ENCODE results near the gene DGKQ. TPM values are rescaled to one million over a fixed set of nuclear protein-coding genes. Genes with fewer than 3 reads are reported as not detected.

DGKQ gene
- total and polyA plus RNA-seq, 3 donors from 2014 or later = 10.8 to 22.7 (median 20.7) TPM

DNA sequence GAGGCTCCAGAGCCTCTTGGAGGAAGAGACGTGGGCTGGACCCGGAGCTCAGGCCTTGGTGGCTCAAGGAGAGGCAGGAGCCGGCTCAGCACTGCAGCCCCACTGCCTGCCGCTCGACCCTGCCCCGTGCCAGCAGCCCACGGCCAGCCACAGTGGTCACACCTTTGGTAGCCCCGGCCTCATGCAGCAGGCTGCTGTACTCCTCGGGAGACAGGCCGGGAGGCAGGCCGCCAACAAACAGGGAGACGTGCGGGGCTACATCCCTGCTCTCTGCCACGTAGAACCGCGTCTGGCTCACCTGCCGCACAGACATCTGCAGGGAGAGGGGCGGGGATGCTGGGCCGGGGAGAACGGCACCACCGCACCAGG is 7.6 kb downstream of the DGKQ start:
- H3K9me3 ChIP-seq = no peaks in the 10 kb centered on the region
- no peaks in the 10 kb centered on the region for H3K27me3 ChIP-seq
- 77 to 92% methylated on average over 4 to 21 of the region's 21 CpGs for WGBS, 2 donors
- no peak overlapping the region for H3K4me3 ChIP-seq
- intact Hi-C loops (cut with DNase I; ENCODE audit: low total_unique reads) = no loop called here
- TF ChIP-seq, protein P1, sequence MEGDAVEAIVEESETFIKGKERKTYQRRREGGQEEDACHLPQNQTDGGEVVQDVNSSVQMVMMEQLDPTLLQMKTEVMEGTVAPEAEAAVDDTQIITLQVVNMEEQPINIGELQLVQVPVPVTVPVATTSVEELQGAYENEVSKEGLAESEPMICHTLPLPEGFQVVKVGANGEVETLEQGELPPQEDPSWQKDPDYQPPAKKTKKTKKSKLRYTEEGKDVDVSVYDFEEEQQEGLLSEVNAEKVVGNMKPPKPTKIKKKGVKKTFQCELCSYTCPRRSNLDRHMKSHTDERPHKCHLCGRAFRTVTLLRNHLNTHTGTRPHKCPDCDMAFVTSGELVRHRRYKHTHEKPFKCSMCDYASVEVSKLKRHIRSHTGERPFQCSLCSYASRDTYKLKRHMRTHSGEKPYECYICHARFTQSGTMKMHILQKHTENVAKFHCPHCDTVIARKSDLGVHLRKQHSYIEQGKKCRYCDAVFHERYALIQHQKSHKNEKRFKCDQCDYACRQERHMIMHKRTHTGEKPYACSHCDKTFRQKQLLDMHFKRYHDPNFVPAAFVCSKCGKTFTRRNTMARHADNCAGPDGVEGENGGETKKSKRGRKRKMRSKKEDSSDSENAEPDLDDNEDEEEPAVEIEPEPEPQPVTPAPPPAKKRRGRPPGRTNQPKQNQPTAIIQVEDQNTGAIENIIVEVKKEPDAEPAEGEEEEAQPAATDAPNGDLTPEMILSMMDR (IDR thresholded peaks at IDR 0.05) = no peak
- TF ChIP-seq POLR2A (IDR thresholded peaks at IDR 0.05) = no peak
- H3K36me3 ChIP-seq (ENCODE audit: low read depth, missing control alignments) = no peaks in the 10 kb centered on the region
- no peak overlapping the region for H3K27ac ChIP-seq
- no peaks in the 10 kb centered on the region for H3K4me1 ChIP-seq
- no peak for DNase-seq

DNA sequence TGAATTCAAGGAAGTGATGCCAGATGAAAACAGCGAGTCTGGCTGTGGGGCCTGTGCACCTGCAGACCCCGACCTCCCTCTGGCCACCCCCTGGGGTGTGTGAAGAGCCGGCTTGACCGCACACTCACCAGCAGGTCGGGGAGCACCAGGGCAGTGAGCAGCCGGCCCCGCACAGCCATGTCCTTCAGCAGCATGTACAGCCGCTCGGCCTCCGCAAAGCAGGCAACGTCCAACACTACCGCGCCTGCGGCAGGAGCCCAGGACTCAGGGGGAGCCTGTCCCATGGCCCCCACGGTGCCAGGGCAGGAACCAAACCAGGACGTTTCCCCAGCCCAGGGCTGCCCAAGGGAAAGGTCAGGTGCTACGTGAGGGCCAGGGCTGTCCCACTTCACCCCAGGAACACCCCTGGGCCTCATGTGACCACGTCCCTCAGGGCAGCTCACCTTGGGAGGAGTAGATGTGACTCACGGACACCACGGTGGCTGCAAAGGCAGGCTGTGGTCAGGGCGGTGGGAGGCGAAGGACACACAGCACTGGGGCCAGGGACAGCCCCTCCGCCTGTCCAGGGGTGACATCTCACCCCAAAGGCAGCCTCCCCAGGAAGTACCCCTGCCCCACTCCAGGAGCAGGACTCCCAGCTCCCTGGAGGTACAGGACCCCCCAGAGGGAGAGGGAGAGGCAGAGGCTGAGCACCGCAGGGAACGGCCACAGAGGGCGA is 8.2 kb downstream of the DGKQ start:
- no peaks in the 10 kb centered on the region for H3K4me1 ChIP-seq
- DNase-seq = no peak
- intact Hi-C loops (cut with DNase I; ENCODE audit: low total_unique reads) = no loop called here
- H3K27me3 ChIP-seq = no peaks in the 10 kb centered on the region
- H3K9me3 ChIP-seq = no peaks in the 10 kb centered on the region
- no peak overlapping the region for H3K27ac ChIP-seq
- TF ChIP-seq, protein P1 (IDR thresholded peaks at IDR 0.05) = no peak
- TF ChIP-seq POLR2A (IDR thresholded peaks at IDR 0.05) = no peak
- WGBS, 2 donors = 94 to 95% methylated on average over 13 to 22 of the region's 26 CpGs
- H3K4me3 ChIP-seq = no peak overlapping the region
- no peaks in the 10 kb centered on the region for H3K36me3 ChIP-seq (ENCODE audit: low read depth, missing control alignments)

DNA sequence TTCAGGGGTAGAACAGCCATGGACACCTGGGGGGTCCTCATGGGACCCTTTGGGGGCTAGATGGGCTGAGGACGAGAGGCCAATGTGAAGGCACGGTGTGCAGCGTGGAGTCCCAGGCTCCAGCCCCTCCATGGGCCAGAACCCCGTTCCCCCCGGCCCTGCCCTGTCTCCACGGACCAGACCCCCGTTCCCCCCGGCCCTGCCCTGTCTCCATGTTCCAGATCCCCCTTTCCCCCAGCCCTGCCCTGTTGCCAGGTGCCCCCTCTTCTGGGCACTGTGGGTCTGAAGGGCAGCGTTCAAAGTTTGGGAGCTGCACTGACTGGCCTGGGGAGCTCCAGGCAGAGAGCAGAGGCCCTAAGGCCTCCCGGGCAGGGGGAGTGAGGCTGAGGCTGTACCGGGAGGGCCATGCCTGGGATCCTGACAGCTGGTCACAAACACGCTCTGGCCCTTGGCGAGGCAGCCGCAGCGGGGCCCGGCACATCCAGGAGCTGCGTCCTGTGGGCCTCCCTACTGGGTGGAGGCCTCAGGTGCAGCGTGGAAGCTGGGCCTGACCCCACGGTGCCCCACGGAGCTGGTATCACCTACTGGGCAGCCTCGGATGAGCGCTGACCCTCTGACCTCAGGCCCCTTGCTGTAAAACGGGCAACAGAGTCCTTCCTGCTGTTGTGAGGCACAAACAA is 8.9 kb downstream of the DGKQ start:
- Histone ChIP-seq H3K27ac (no peak overlapping the region), H3K36me3 (ENCODE audit: low read depth, missing control alignments) (no peaks in the 10 kb centered on the region), H3K4me1 (no peaks in the 10 kb centered on the region), H3K27me3 (no peaks in the 10 kb centered on the region), H3K9me3 (no peaks in the 10 kb centered on the region), H3K4me3 (no peak overlapping the region)
- TF ChIP-seq POLR2A (IDR thresholded peaks at IDR 0.05) = no peak
- TF ChIP-seq, protein P1 (IDR thresholded peaks at IDR 0.05) = no peak
- DNase-seq = no peak
- 75 to 92% methylated on average over 4 to 23 of the region's 23 CpGs for WGBS, 2 donors
- intact Hi-C loops (cut with DNase I; ENCODE audit: low total_unique reads) = no loop called here

DNA sequence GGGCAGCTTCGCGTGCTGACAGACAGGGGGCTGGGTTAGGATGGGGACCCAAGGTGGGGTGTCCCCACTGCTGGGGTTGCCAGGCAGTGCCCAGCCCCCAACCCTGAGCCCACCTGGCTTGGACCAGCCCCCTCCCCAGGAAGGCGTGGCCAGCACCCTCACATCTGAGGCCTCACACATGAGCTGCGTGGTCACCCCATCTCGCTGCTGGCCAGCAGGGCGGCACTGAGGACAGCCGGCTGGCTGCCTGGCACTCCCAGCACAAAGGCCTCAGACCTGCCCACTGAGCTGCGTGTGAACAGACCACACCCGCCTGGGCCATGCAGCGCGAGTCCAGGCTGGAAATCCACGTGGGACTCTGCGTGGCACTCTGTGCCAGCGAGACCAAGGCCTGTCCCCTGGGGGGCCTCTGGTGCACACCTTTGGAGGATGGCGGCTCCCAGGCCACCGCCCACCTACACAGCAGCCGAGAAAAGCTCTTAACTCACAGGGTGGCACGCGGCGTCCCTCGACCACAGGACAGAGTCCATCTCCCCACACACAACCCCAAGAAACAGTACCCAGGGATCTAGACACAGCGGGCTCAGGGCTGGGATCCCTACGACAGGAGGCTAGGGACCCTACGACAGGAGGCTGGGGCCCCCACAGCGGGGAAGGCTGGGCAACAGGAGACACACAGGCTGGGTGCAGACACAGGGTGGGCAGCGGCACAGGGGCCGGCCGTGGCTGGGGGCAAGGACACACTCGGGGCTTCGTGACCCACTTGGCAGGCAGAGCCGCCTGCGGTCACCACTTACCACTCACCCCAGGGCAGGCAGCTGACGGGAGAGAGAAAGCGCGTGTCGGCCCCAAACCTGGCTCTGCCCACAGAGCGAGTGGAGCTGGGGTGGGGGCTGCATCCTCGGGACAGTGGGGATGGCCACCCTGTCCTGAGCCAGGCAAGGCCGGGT is 9.8 kb downstream of the DGKQ start:
- Histone ChIP-seq H3K9me3 (no peaks in the 10 kb centered on the region), H3K27ac (no peak overlapping the region), H3K4me3 (no peak overlapping the region), H3K27me3 (no peaks in the 10 kb centered on the region), H3K4me1 (no peaks in the 10 kb centered on the region), H3K36me3 (ENCODE audit: low read depth, missing control alignments) (no peaks in the 10 kb centered on the region)
- WGBS, 2 donors = 90 to 95% methylated on average over 20 to 34 of the region's 39 CpGs
- TF ChIP-seq, protein P1 (IDR thresholded peaks at IDR 0.05) = no peak
- no peak for TF ChIP-seq POLR2A (IDR thresholded peaks at IDR 0.05)
- DNase-seq = no peak
- intact Hi-C loops (cut with DNase I; ENCODE audit: low total_unique reads) = no loop called here
